Measurements from ENCODE around the gene KIF25.

Gene KIF25, protein sequence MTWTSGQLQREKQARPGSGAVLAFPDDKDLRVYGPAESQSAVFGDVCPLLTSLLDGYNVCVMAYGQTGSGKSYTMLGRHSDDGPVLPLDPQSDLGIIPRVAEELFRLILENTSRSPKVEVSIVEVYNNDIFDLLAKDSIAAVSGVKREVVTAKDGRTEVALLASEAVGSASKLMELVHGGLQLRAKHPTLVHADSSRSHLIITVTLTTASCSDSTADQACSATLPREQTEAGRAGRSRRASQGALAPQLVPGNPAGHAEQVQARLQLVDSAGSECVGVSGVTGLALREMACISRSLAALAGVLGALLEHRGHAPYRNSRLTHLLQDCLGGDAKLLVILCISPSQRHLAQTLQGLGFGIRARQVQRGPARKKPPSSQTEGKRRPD

DNA sequence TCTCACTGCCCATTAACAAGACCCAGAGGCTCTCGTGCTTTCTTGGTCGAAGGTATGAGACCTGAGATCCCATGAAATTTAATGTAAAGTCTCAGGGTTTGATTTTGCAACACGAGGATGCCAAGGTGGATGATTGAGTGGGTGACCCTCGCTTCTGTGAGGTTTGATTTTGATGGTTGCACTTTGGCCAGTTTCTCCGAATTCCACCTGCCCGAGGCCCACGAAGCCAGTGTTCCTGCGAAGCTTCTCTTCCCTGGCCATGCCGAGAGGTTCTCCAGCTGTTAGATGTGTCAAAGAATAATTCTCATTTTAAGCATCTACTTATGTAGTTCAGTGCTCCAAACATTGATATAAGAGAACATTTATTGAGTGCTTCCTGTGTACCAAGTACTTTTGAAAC, at the start of gene KIF25:
Gene KIF25, plus strand, starts transcription at position 30 of the 400 bp plus-strand sequence. CDS start 31,915 bp downstream, outside the sequence.
- no peak for DNase-seq

DNA sequence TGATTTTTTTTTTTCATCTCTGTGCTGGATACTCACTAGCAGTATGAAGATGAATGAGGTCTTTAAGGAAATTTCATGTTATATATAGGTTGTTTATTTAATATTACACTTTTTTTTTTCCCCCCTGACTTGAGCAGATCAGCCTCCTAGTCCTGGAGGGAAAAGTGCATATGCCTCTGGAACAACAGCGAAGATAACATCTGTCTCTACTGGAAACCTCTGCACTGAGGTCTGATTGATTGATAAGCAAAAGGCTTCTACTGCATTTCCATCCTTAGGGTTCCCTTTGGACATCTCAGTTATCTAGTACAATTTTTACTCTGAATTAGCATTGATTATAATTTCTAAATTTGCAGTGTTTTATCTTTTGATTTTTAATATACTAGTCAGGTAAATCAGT, 49.8 kb upstream of the KIF25 start:
- DNase-seq: no peak

DNA sequence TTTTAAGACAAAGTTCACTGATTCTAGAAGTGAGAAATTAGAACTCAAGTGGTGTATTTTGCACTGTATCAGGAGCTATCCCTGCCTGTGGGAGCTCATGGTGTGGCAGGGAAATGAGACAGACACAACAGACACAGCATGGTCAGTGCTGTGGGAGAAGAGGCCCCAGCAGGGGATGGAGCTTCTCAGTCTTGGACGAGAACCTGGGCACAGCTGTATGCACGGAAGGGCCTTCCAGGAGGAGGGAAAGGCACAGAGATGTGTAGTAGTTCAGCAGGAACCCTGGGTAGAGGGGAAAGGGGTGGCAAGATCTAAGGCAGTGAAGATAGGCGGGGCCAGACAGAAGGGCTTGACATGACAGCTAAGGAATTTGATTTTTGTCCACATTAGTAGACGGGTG, 48.8 kb upstream of the KIF25 start:
- no peak for DNase-seq

DNA sequence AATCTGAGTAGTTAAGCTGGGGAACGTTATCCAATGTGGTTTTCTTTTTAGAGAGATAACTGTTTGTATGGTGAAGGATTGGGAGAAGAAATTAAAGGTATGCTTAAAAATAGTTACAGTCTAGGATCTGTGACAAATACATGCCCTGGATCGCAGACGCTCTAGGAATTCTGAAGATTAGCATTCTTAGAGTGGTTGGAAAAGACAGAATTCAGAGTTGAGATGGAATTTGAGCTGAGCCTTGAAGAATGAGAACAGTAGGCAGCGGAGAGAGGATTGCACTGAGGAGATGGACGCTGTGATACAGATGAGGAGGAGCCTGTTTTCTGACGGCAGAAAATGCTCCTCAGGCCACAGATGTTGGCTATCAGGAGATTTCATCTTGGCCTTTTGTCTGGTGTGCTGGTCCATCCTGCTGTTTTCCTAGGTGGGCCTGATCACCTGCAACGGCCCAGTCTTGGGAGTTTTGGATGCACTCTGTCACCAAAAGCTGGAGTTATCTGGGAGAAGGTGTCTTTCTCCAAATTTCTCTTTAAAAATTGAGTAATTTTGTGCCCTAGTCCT, 48.3 kb upstream of the KIF25 start:
- no peak for DNase-seq

DNA sequence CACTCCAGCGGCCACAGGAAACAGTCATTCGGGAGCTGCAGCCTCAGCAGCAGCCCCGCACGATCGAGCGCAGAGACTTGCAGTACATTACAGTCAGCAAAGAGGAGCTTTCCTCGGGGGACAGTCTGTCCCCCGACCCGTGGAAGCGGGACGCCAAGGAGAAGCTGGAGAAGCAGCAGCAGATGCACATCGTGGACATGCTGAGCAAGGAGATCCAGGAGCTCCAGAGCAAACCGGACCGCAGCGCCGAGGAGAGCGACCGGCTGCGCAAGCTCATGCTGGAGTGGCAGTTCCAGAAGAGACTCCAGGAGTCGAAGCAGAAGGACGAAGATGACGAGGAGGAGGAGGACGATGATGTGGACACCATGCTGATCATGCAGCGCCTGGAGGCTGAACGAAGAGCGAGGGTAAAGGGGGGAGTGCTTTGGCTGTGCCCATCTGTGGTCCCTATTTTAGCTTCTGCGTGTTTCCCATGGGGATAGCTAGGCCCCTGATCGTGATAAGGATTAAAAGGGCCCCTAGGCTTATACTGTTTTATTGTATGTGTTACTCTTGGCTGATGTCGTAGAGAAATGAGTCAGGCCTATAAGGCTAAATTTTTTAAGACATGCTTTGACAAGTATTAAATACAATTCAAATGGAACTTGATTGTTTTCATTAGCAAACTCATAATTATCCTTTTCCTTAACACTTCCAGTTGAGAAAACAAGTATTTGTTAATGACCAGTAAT, 45.5 kb upstream of the KIF25 start:
- DNase-seq: no peak

DNA sequence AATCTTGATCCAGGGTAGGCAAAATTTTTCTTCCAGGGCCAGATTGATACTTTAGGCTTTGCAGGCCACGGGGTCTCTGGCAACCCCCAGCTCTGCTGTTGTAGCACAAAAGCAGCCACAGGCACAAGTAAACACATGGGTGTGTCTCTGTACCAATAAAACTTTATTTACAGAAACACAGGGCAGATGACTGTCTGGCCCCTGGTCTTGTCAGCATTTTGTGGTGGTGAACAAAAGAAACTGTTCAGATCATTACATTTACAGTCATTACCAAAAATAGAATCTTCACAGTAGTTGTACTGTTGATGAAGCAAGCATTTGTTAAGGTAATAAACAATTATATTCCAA, 45.0 kb upstream of the KIF25 start:
- no peak for DNase-seq

DNA sequence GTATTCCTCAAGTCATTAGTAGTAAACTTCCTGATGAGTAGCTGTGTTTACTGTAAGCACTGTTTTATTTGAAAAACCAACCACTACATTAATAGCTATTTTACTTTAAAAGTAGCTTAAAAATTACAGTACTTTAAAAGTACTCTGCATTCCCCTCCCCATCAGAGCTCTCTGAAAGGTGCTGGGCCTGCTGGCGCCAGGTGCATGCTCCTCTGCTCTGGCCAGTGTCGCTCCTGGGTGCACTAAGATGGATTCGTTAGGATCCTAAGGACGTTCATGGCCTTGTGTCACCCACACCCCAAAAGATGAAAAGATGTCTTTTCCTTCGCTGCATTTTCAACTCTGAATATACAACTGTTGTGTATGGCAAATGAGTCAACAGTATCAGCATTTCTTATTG, 43.9 kb upstream of the KIF25 start:
- DNase-seq: no peak

DNA sequence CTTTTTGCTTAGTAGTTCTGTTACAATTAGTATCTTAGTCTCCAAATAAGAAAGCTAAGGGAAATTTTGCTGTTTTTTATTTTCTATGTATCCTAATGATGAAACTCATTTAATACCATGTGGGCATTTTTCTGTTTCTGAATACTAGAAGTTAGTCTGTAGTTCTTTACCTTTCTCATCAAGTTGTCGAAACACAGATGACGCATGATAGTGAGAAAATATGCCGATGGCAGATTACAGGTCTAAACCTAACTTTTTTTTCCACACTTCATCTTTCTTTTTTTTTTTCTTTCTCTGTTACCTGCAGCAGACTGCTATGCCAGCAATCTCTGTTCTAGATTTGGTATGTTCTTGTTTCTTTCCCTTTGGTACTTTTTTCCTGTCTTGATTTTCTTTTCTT, 43.3 kb upstream of the KIF25 start:
- no peak for DNase-seq

DNA sequence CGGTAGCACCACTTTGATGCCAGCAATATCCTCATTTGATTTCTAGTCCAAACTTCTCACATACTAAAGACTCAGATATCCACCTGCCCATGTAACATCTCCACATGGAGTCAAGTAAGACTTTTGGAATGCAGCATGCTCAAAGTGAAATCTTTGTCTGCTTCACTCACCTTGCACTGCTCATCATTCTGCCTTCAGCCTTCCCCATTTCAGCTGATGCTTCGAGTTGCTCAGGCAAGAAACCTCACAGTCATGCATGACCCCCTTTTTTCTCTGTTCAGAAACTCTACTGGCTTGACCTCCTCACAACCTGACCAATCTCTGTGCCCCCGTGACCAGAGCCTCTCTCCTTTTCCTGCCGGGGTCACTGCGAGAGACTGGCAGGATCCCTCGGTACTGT, 41.0 kb upstream of the KIF25 start:
- no peak for DNase-seq

DNA sequence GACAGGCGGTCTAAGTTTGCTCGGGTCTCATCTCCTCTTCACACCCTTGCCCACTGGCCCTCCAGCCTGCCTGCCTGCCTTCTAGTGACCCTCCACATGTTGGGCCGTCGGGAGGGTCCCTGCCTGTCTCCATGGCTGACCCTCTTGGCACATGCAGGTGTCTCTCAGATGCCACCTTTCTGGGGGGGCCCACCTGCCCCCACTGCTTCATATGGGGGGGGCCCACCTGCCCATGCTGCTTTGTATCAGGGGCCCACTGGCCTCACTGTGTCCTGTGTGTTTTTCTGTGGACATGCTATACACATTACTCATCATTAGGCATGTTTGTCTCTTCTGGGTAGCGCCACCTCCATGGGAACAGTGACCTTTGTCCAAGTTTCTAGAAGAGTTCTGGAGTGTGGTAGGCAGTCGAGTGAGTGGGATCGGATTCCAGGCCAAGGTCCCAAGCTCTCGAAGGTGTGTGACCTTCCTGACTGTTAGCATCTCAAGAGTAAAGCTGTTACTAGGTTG, 40.4 kb upstream of the KIF25 start:
- no peak for DNase-seq

DNA sequence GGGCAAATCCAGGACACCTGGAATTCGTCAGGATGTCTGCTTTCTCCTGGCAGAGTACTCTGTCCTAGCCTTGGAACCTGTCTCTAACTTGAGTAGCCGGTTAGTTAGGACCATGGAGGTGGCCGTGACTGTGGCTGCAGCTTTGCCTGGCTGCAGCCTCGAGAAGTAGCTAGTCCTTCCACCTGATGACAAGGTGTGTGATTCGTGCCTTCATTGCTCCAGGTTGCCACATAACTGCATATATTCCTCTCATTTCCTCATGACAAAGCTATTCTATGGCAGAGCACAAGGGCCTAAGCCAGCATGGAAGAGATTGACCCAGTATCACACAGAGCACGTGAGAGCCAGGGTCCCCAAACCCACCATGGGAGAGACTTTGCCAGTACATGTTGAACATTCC, 39.8 kb upstream of the KIF25 start:
- DNase-seq: no peak

DNA sequence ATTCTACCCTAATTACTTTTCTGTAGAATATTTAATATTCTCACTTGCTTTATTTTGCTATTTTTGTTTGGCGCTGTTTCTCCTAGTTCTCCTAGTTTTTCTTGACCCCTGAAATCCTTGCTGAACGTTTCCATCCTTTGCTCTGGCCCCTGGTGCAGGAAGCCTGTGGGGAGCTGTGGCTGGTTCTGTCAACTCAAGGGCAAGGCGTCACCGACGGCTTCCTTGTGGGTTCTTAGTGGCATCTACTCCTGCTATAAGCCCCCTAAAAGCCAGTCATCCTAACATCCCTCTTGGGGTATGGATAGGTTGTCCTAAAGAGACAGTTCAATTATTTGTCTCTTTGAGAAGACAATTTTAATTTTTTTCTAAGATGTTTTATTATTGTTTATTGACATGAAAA, 36.9 kb upstream of the KIF25 start:
- no peak for DNase-seq

DNA sequence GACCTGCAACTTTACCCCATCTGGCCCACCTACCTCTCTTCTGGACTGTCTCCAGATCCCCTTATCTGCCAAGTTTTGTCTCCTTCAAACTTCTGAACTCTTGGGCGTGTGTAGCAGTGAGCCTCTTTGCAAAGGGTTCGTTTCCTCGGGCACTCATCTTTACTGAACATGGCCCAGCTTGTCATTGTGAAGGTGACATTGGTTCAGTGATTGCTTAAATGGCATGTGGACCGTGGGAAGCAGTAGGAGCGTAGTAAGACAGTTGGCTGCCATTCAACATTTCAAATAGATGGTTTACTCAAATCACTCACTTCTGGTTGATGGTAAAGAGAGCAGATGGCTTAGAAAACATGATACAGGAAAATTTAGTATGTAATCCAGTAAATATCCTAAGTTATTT, 34.8 kb upstream of the KIF25 start:
- DNase-seq: no peak

DNA sequence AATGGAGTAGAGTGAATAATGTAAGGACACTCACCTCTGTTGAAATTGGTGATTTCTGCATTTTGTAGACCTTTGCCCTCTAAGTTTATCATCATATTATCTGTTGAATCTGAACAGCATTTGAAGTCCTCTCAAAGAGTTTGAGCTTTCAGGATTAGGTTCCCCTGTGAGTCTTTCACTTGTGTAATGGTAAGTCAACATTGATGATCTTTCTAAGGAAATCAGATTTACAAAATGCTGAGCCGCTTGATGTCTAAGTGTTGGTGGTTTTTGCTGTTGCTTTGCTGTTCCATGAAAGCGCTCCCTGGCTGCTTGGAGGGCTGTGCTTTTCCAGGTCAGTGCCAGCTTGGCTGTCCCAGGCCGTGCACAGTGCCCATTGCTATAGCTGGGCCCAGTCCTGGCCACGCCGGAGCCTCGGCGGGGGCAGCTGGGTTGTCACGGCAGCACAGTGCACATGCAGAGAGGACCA, 33.8 kb upstream of the KIF25 start:
- DNase-seq: no peak

DNA sequence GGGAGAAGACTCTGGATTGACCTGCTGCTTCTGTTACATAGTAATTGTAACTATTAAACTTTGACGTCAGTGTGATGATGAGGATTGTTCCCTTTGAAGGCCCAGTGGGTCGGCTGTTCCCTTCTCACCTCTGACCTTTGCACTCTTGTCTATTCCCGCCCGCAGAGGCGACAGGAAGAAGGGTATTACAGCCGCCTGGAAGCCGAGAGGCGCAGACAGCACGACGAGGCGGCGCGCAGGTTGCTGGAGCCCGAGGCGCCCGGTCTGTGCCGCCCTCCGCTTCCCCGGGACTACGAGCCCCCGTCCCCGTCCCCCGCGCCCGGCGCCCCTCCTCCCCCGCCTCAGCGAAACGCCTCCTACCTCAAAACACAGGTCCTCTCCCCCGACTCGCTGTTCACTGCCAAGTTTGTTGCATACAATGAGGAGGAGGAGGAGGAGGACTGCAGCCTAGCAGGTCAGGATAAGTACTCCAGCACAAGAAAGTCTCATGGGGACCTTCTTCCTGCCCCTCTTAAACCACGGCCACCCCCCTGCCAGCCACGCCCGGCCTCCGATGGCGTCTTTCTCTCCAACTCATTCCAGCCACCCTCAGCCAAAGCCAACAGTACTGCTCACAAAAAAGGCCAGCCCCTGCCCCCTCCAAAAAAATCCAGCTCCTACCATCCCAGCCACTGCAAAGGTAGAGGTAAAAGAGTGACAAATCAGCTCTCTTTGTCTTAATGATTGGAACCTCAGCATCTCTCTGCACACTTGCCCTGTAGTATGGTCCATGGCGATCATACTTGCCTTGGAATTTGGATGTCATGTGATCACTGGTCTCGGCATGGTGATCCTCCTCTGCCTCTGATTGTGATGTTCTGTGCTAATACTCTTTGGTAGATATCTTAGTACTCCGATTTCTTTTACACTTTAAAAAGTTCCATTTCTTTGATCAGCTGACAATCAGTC, 31.6 kb upstream of the KIF25 start:
- DNase-seq: no peak

DNA sequence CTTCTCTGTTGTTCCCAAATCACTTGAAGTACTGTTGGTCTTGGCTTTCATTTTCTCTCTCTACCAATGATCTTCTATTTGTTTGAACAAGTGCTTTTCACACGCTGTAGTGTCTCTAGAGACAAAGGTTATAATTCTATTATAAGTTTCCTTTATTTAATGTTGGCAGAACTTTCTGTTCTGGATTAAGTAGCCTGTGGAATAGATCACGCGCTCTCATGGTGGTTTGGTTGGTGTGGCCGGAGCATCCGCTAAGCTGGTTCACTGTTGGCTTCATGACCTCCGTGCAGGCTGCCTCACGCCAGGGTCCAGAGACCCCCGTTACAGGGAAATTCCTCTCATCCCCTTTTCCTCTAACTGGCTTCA, 30.9 kb upstream of the KIF25 start:
- no peak for DNase-seq

DNA sequence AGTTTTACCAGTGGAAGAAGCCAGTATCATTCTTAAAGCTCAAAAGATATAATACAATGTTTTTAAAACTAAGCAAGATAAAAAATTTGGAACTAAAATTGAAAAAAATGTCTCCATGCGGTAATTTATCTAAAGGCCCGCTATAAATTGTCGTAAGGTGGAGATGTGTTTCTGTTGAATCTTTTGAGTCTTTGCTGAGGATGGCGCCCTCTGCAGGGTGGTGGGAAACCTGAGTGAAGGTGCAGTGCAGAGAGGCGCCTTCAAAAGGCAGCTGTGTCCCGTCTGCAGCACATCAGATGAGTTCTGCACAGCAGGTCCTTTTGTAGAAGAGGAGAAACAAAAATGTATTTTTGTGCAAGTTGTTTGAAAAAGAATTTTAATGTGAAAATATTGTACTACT, 29.4 kb upstream of the KIF25 start:
- no peak for DNase-seq

DNA sequence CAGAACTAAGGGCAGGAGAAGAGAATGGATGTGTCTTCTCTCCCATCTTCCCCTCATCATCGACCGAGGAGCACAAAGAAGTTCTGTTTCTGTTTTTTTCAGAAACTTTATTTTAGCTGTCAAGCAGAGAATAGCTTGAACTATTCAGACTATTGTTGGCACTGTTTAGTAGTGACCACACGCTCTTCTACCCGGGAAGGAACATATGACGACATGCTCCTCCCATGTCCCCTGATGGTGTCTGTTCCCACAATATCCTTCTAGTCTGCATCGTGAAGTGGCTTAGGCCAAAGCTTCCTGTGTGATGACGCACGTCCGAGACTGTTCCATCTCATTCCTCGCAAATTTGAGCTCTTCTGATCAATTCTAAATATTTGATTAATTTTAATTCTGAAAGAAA, 27.2 kb upstream of the KIF25 start:
- no peak for DNase-seq

DNA sequence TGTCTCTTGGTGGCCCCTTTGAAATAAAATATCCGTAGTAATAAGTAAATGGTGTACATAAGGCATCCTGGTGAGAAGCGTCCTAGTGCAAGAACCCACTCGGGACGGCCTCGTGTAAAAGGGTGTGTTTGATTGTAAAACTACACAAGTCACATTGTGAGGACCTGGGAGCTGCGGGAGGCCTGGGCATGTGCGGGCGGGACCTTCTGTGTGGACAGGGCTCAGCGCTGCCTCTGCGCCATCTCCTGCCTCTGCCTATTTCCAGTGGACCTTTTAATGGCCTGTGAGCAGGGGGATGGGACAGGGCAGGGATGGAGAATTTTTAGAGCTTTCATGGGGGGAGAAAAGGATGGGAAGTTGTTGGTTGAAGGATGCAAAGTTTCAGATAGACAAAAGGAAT, 25.3 kb upstream of the KIF25 start:
- no peak for DNase-seq

DNA sequence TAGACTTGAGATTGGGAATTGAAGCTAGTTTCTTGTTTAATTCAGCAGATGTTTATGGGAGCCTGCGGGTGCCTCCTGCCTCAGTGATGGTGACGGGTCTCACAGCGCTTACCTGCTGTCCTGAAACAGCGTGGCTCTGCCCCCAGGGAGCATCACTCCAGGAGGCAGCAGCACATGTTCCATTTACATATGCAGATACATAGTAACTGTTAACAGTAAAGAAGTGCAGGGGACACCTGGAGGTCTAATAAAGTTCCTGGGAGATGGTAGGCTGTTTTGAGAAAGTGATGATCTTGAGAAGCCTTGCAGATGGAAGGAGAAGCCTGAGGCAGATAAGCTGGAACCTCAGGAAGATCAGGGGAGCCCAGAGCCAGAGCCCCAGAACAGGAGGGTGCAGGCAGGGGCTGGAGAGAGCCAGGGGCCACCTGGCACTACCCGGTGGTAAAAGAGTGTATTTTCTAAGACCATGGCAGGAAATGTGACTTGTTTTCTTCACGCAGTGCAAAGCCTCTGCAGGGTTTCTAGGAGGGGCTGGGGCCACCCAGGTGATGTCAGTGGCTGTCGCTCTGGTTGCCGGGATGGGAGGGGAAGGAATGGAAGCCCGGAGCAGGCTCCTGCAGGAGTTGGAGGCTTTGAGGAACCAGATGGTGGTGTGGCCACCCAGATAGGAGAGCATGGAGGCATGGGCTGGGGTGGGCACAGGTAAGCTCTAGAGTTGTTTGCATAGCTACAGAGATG, 24.2 kb upstream of the KIF25 start:
- DNase-seq: no peak

DNA sequence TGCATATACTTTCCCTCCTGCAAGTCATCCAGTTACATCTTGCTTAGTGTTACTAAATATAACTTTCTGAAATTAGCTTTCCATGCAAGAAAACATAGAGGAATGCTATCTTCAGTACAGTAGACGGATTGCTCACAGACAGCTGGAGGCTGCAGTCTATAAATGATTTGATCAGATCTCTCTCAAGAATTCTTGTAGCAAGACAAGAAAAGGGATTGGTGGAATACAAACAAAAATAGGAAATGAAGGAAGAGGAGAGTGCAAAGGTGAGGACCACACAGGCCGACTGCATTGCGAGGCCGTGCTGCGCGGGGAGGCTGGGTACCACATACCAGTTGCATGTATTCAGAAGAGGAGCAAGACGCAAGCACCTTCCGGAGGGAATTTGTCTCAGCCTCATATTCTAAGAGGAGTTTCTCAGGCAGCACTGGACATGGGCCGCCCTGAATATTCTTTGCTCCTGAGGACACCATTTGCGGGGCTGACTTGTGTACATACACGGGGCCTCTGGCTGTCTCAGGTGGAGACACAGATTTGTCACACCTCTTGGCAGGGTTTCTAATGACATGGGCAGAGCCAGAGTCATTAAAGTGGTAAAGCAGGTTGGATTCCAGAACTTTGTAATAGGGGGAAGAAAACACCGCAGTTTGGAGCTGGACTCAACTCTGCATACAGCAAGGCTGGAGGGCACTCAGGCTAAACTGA, 22.7 kb upstream of the KIF25 start:
- no peak for DNase-seq

DNA sequence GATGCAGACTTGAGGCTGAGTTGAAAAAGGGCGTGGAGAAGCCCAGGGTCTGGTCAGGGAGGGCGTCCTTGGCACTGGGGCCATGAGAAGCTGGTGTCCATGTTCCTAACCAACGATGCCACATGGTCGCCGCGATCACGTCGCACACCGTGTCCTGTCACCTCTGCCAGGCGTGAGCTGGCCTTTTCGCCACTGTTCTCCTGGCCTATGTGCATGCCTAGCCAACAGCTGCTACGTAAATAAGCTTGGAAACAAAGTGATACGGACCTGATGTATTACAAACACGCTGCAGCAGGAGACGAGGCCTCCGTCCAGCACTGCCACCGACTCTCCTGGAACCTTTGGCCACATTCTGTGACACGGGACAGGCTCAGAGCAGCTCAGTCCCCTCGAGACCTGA, 22.0 kb upstream of the KIF25 start:
- no peak for DNase-seq

Data from bone marrow (tissue), 2 donors.